HG03354 (cell line): ENCODE data around the gene KLF12.

Experiments used
- ATAC-seq: cut with Tn5 transposase; IDR thresholded peaks from one replicate; pipeline ENCODE4 v1.9.1; 2021; ENCODE audit warnings: mild to moderate bottlenecking; ENCODE audit not compliant: unreplicated experiment, poor library complexity, severe bottlenecking

The KLF12 gene

GRCh38 chr13:74136084-74136658 lies 2.0 kb upstream of the KLF12 start:
- no peak for ATAC-seq

- peak; percentile 50 for ATAC-seq
Observed at GRCh38 chr13:74135326-74136083, 1.3 kb upstream of the KLF12 start.

GRCh38 chr13:74134777-74135325 lies 647 bp upstream of the KLF12 start:
- ATAC-seq, result peak; percentile 28

GRCh38 chr13:74133657-74134201 lies 475 bp downstream of the KLF12 start:
- ATAC-seq, result peak; percentile 55

- no peak for ATAC-seq
Observed at GRCh38 chr13:74132776-74133656, 1.2 kb downstream of the KLF12 start.

- ATAC-seq, result no peak
Observed at GRCh38 chr13:74132152-74132775, 1.9 kb downstream of the KLF12 start.

- no peak for ATAC-seq
Observed at GRCh38 chr13:74131227-74131626, 3.0 kb downstream of the KLF12 start.

- no peak for ATAC-seq
Observed at GRCh38 chr13:74129500-74130191, 4.6 kb downstream of the KLF12 start.

- no peak for ATAC-seq
Observed at GRCh38 chr13:74128156-74128767, 5.9 kb downstream of the KLF12 start.

- ATAC-seq, result no peak
Observed at GRCh38 chr13:74118328-74118727, 15.9 kb downstream of the KLF12 start.

GRCh38 chr13:74117207-74117705 lies 16.9 kb downstream of the KLF12 start:
- no peak for ATAC-seq

GRCh38 chr13:74115133-74115532 lies 19.1 kb downstream of the KLF12 start:
- no peak for ATAC-seq

- ATAC-seq, result no peak
Observed at GRCh38 chr13:74114641-74115040, 19.6 kb downstream of the KLF12 start.

GRCh38 chr13:74114202-74114601 lies 20.0 kb downstream of the KLF12 start:
- no peak for ATAC-seq

- no peak for ATAC-seq
Observed at GRCh38 chr13:74111901-74112824, 22.0 kb downstream of the KLF12 start.

GRCh38 chr13:74111399-74111798 lies 22.8 kb downstream of the KLF12 start:
- ATAC-seq, result peak; percentile 68

GRCh38 chr13:74110053-74110452 lies 24.2 kb downstream of the KLF12 start:
- no peak for ATAC-seq
